CD4-positive, alpha-beta memory T cell (primary cell): ENCODE measurements around the gene KRT34. TPM values are rescaled to one million over a fixed set of nuclear protein-coding genes. Genes with fewer than 3 reads are reported as not detected.

ENCODE experiments used
- CTCF ChIA-PET: fragments of 350-600 bp; sonication (Branson Sonifier 250); formaldehyde crosslinking; loops from one replicate; lab custom pipeline; 2021; ENCODE audit warnings: inconsistent platforms; ENCODE audit not compliant: partially characterized antibody; lab: Charles Lee
- POLR2A ChIA-PET: fragments of 350-600 bp; sonication (Branson Sonifier 250); formaldehyde crosslinking; loops from one replicate; lab custom pipeline; 2021; ENCODE audit not compliant: partially characterized antibody; lab: Charles Lee
- DNase-seq, 5 donors: peaks; one replicate each; pipeline versions ENCODE4 v3.0.0 to v3.0.0-alpha.2; 2020 to 2022; ENCODE audit warnings: mixed read lengths in 1 of 5
- H3K27ac ChIP-seq: one replicate; pipeline ENCODE4 v1.7.0; 2013; ENCODE audit warnings: low read depth, low read length
- H3K27me3 ChIP-seq: 2 replicates; pipeline ENCODE4 v1.7.0; 2013; ENCODE audit warnings: mild to moderate bottlenecking, low read length, moderate library complexity; ENCODE audit not compliant: insufficient read depth
- H3K36me3 ChIP-seq: 2 replicates; pipeline ENCODE4 v1.7.0; 2013; ENCODE audit warnings: mild to moderate bottlenecking, low read length, moderate library complexity; ENCODE audit not compliant: insufficient read depth
- H3K4me1 ChIP-seq: 2 replicates; pipeline ENCODE4 v1.7.0; 2013; ENCODE audit warnings: mild to moderate bottlenecking, low read length, moderate library complexity; ENCODE audit not compliant: insufficient read depth
- H3K4me3 ChIP-seq, 2 donors: one replicate each; pipeline ENCODE4 v1.7.0; 2013; ENCODE audit warnings: low read length in 2 of 2, mild to moderate bottlenecking in 1 of 2
- H3K9me3 ChIP-seq, 2 donors: one replicate each; pipeline ENCODE4 v1.7.0; 2013; ENCODE audit warnings: low read length in 2 of 2, control low read depth in 1 of 2; ENCODE audit not compliant: control insufficient read depth in 1 of 2
- H3K27ac Mint-ChIP-seq, 7 donors: one replicate each; pipeline ENCODE4 v1.8.0; 2020 to 2021; ENCODE audit warnings: mixed read lengths in 7 of 7, mild to moderate bottlenecking in 6 of 7, inconsistent platforms in 3 of 7, moderate library complexity in 3 of 7
- H3K27me3 Mint-ChIP-seq, 2 donors: one replicate each; pipeline ENCODE4 v1.8.0; 2020 to 2021; ENCODE audit warnings: mixed read lengths in 2 of 2
- H3K36me3 Mint-ChIP-seq, 2 donors: one replicate each; pipeline ENCODE4 v1.8.0; 2020 to 2021; ENCODE audit warnings: mixed read lengths in 2 of 2, inconsistent platforms in 1 of 2, mild to moderate bottlenecking in 1 of 2
- H3K4me1 Mint-ChIP-seq, 4 donors: one replicate each; pipeline ENCODE4 v1.8.0; 2020 to 2021; ENCODE audit warnings: mixed read lengths in 4 of 4, mild to moderate bottlenecking in 1 of 4
- H3K4me3 Mint-ChIP-seq, 8 donors: one replicate each; pipeline ENCODE4 v1.8.0; 2020 to 2021; ENCODE audit warnings: mixed read lengths in 8 of 8, mild to moderate bottlenecking in 7 of 8, moderate library complexity in 6 of 8, inconsistent platforms in 3 of 8
- H3K9me3 Mint-ChIP-seq, 8 donors: one replicate each; pipeline ENCODE4 v1.8.0; 2020 to 2021; ENCODE audit warnings: mixed read lengths in 8 of 8, mild to moderate bottlenecking in 5 of 8, inconsistent platforms in 3 of 8, moderate library complexity in 1 of 8
- intact Hi-C: fragments of 100-400 bp; cut with micrococcal nuclease; formaldehyde crosslinking; loops from one replicate; pipeline ENCODE4 v1.15.1; 2023
- polyA plus RNA-seq, 2 donors: library from polyadenylated mRNA; unstranded; fragments of 300-500 nt; fragmentation: Illumina TruSeq; gene quantifications; one replicate each; pipeline ENCODE4 v1.2.3, GENCODE V29; 2021
- total RNA-seq, 2 experiments: library from RNA; stranded (reverse); gene quantifications; one replicate each; pipeline ENCODE4 v1.2.3, GENCODE V29; 2021

KRT34 gene
- total and polyA plus RNA-seq, 4 experiments from 2014 or later, result not detected

GRCh38 chr17:41343029-41343428 is 39.1 kb downstream of the KRT34 start:
- Mint-ChIP-seq H3K4me1 (peaks cover 46 to 69% (median 53%) of the 10 kb centered on the region in 4 donors), H3K9me3 (peaks cover 0 to 28% (median 21%) of the 10 kb centered on the region in 8 donors), H3K4me3 (peak overlapping the region in 6 of 8 donors; percentile 13 to 84 (median 28)), H3K27ac (peak overlapping the region; percentile 61 to 100 (median 99)), H3K27me3 (no peaks in the 10 kb centered on the region), H3K36me3 (peaks cover 16% of the 10 kb centered on the region in 2 donors)
- Histone ChIP-seq H3K36me3 (no peaks in the 10 kb centered on the region), H3K27ac (no peak overlapping the region), H3K4me1 (peaks cover 60% of the 10 kb centered on the region), H3K9me3 (no peaks in the 10 kb centered on the region), H3K27me3 (no peaks in the 10 kb centered on the region), H3K4me3 (no peak overlapping the region)
- DNase-seq, result no peak
- ChIA-PET CTCF (interaction anchor here (2.1 to 6.2 kb wide), 3 partner anchors 20 to 206 kb away, joined by 7 to 48 read pairs (median 23); partner anchors contain the start of gene KRTAP16-1), POLR2A (interaction anchor here (0.6 to 1.7 kb wide), 2 partner anchors 19 to 336 kb away, joined by 3 to 6 read pairs; no protein-coding TSS in a partner anchor)
- intact Hi-C loops, result no loop called here

GRCh38 chr17:41340934-41341861 is 40.9 kb downstream of the KRT34 start:
- ChIA-PET POLR2A (interaction anchor here (1.1 to 5.8 kb wide), 11 partner anchors 9 to 348 kb away, joined by 3 to 75 read pairs (median 7); partner anchors contain the start of genes EIF1, KRT33A and KRTAP16-1), CTCF (interaction anchor here (0.9 to 6.2 kb wide), 8 partner anchors 9 to 325 kb away, joined by 3 to 48 read pairs (median 8); partner anchors contain the start of genes KRT33A, KRTAP16-1 and KRTAP17-1)
- Mint-ChIP-seq H3K4me3 (peak overlapping the region; percentile 47 to 76 (median 69)), H3K27me3 (no peaks in the 10 kb centered on the region), H3K4me1 (peaks cover 54 to 79% (median 66%) of the 10 kb centered on the region in 4 donors), H3K9me3 (peaks cover 0 to 28% (median 21%) of the 10 kb centered on the region in 8 donors), H3K36me3 (peaks cover 16% of the 10 kb centered on the region in 2 donors), H3K27ac (peak overlapping the region; percentile 95 to 100 (median 99))
- H3K4me3 ChIP-seq, result no peak overlapping the region
- H3K27me3 ChIP-seq, result no peaks in the 10 kb centered on the region
- peak; percentile 80 to 88 (median 85) for DNase-seq
- H3K36me3 ChIP-seq, result no peaks in the 10 kb centered on the region
- H3K27ac ChIP-seq, result peak overlapping the region; percentile 72
- peaks cover 79% of the 10 kb centered on the region for H3K4me1 ChIP-seq
- intact Hi-C loops, result no loop called here
- H3K9me3 ChIP-seq, result no peaks in the 10 kb centered on the region

GRCh38 chr17:41340494-41340893 is 41.6 kb downstream of the KRT34 start:
- Mint-ChIP-seq H3K36me3 (peaks cover 16% of the 10 kb centered on the region in 2 donors), H3K27me3 (no peaks in the 10 kb centered on the region), H3K27ac (peak overlapping the region; percentile 95 to 100 (median 99)), H3K4me3 (peak overlapping the region; percentile 47 to 76 (median 68)), H3K9me3 (peaks cover 0 to 28% (median 21%) of the 10 kb centered on the region in 8 donors), H3K4me1 (peaks cover 61 to 86% (median 73%) of the 10 kb centered on the region in 4 donors)
- DNase-seq, result peak in 1 of 5 donors; percentile 34
- Histone ChIP-seq H3K27me3 (no peaks in the 10 kb centered on the region), H3K27ac (peak overlapping the region; percentile 72), H3K36me3 (no peaks in the 10 kb centered on the region), H3K4me3 (no peak overlapping the region), H3K4me1 (peaks cover 86% of the 10 kb centered on the region), H3K9me3 (no peaks in the 10 kb centered on the region)
- POLR2A ChIA-PET, result interaction anchor here (1.1 to 5.8 kb wide), 11 partner anchors 8 to 349 kb away, joined by 3 to 75 read pairs (median 7); partner anchors contain the start of genes EIF1, KRT33A and KRTAP16-1
- intact Hi-C loops, result no loop called here
- CTCF ChIA-PET, result interaction anchor here (1.4 to 6.2 kb wide), 5 partner anchors 10 to 325 kb away, joined by 3 to 48 read pairs (median 11); partner anchors contain the start of genes KRT33A and KRTAP16-1

GRCh38 chr17:41339571-41340172 is 42.4 kb downstream of the KRT34 start:
- intact Hi-C loops, result loop anchor here (1.0 to 2.0 kb wide), 2 partner anchors 17 to 31 kb away; no protein-coding TSS in a partner anchor
- Histone ChIP-seq H3K36me3 (no peaks in the 10 kb centered on the region), H3K4me3 (peak overlapping the region; percentile 15 to 20), H3K9me3 (no peaks in the 10 kb centered on the region), H3K27me3 (no peaks in the 10 kb centered on the region), H3K4me1 (peaks cover 94% of the 10 kb centered on the region), H3K27ac (peak overlapping the region; percentile 72)
- peak overlapping the region; percentile 49 to 80 (median 69) for H3K4me3 Mint-ChIP-seq
- H3K27me3 Mint-ChIP-seq, result no peaks in the 10 kb centered on the region
- peaks cover 66 to 95% (median 80%) of the 10 kb centered on the region in 4 donors for H3K4me1 Mint-ChIP-seq
- peak overlapping the region; percentile 95 to 100 (median 99) for H3K27ac Mint-ChIP-seq
- peaks cover 16% of the 10 kb centered on the region in 2 donors for H3K36me3 Mint-ChIP-seq
- CTCF ChIA-PET, result interaction anchor here (0.8 to 6.2 kb wide), 7 partner anchors 11 to 339 kb away, joined by 3 to 48 read pairs (median 9); partner anchors contain the start of genes KRT33A and KRTAP16-1
- POLR2A ChIA-PET, result interaction anchor here (0.6 to 5.8 kb wide), 13 partner anchors 8 to 350 kb away, joined by 3 to 75 read pairs (median 5); partner anchors contain the start of genes EIF1 and KRTAP16-1
- peak in 1 of 5 donors; percentile 41 for DNase-seq
- H3K9me3 Mint-ChIP-seq, result peaks cover 0 to 28% (median 21%) of the 10 kb centered on the region in 8 donors

- ChIA-PET CTCF (interaction anchor here (1.0 to 6.2 kb wide), 5 partner anchors 16 to 324 kb away, joined by 3 to 48 read pairs (median 9); partner anchors contain the start of gene KRTAP16-1), POLR2A (interaction anchor here (0.6 to 5.8 kb wide), 10 partner anchors 10 to 351 kb away, joined by 3 to 75 read pairs (median 5); partner anchors contain the start of genes EIF1 and KRTAP16-1)
- Mint-ChIP-seq H3K4me1 (peaks cover 71 to 97% (median 86%) of the 10 kb centered on the region in 4 donors), H3K9me3 (peaks cover 0 to 24% (median 19%) of the 10 kb centered on the region in 8 donors), H3K27ac (peak overlapping the region; percentile 95 to 100 (median 99)), H3K36me3 (peaks cover 16% of the 10 kb centered on the region in 2 donors), H3K27me3 (no peaks in the 10 kb centered on the region), H3K4me3 (peak overlapping the region; percentile 49 to 80 (median 69))
- Histone ChIP-seq H3K27ac (peak overlapping the region; percentile 72), H3K9me3 (no peaks in the 10 kb centered on the region), H3K4me3 (no peak overlapping the region), H3K36me3 (no peaks in the 10 kb centered on the region), H3K4me1 (peaks cover 100% of the 10 kb centered on the region), H3K27me3 (no peaks in the 10 kb centered on the region)
- DNase-seq, result peak; percentile 87 to 94 (median 91)
- intact Hi-C loops, result loop anchor here (1.0 to 2.0 kb wide), 2 partner anchors 16 to 31 kb away; no protein-coding TSS in a partner anchor
Observed at GRCh38 chr17:41338961-41339485, 43.1 kb downstream of the KRT34 start.

GRCh38 chr17:41335747-41336146 is 46.4 kb downstream of the KRT34 start:
- POLR2A ChIA-PET, result interaction anchor here (1.0 kb wide), 1 partner anchor 13 kb away, joined by 4 read pairs; no protein-coding TSS in a partner anchor
- no peaks in the 10 kb centered on the region for H3K36me3 ChIP-seq
- H3K36me3 Mint-ChIP-seq, result no peaks in the 10 kb centered on the region
- intact Hi-C loops, result no loop called here
- no peak overlapping the region for H3K4me3 ChIP-seq
- peak overlapping the region in 3 of 8 donors; percentile 53 to 67 (median 60) for H3K4me3 Mint-ChIP-seq
- H3K4me1 ChIP-seq, result peaks cover 75% of the 10 kb centered on the region
- DNase-seq, result no peak
- peak overlapping the region; percentile 19 to 93 (median 78) for H3K27ac Mint-ChIP-seq
- H3K27me3 Mint-ChIP-seq, result no peaks in the 10 kb centered on the region
- H3K27me3 ChIP-seq, result no peaks in the 10 kb centered on the region
- H3K9me3 Mint-ChIP-seq, result peaks cover 0 to 2% (median 0%) of the 10 kb centered on the region in 8 donors
- CTCF ChIA-PET, result interaction anchor here (1.7 kb wide), 1 partner anchor 13 kb away, joined by 9 read pairs; no protein-coding TSS in a partner anchor
- H3K4me1 Mint-ChIP-seq, result peaks cover 61 to 89% (median 71%) of the 10 kb centered on the region in 4 donors
- H3K27ac ChIP-seq, result no peak overlapping the region
- H3K9me3 ChIP-seq, result no peaks in the 10 kb centered on the region
